Stomach (tissue), 4 donors: ENCODE data around the gene ITGA3.

Source experiments
- CTCF ChIP-seq, 7 experiments: fragments of 450-650 bp in 4 of 7; fragments of 200-600 bp in 3 of 7; sonication (generic) in 3 of 7; IDR thresholded peaks; one replicate each; pipeline ENCODE4 v1.5.1; 2016 to 2019; ENCODE audit warnings: antibody characterized with exemption in 7 of 7, control low read depth in 2 of 7, mild to moderate bottlenecking in 1 of 7
- EP300 ChIP-seq: sonication (generic); formaldehyde crosslinking; IDR thresholded peaks from one replicate; pipeline ENCODE4 v1.6.1; 2017; ENCODE audit warnings: antibody characterized with exemption
- POLR2A ChIP-seq, 4 donors: fragments of 450-650 bp; IDR thresholded peaks; one replicate each; pipeline ENCODE4 v1.6.1; 2016; ENCODE audit warnings: antibody characterized with exemption in 4 of 4, control low read depth in 2 of 4, mild to moderate bottlenecking in 1 of 4, moderate library complexity in 1 of 4

GRCh38 chr17:50120475-50121253 is 64.8 kb downstream of the ITGA3 start:
- no peak for TF ChIP-seq CTCF (IDR thresholded peaks at IDR 0.05)
- no peak for TF ChIP-seq POLR2A (IDR thresholded peaks at IDR 0.05)
- no peak for TF ChIP-seq EP300
